ENCODE measurements around the gene MAP3K2. TPM values are rescaled to one million over a fixed set of nuclear protein-coding genes. Genes with fewer than 3 reads are reported as not detected.
"Not testable (repeated sequence)": the region's sequence is repeated elsewhere in the genome, so short reads cannot be mapped to it uniquely, and the experiment has no call there.

Gene MAP3K2
- total RNA-seq, 2 donors from 2014 or later, result 39.5 to 45.7 TPM

DNA sequence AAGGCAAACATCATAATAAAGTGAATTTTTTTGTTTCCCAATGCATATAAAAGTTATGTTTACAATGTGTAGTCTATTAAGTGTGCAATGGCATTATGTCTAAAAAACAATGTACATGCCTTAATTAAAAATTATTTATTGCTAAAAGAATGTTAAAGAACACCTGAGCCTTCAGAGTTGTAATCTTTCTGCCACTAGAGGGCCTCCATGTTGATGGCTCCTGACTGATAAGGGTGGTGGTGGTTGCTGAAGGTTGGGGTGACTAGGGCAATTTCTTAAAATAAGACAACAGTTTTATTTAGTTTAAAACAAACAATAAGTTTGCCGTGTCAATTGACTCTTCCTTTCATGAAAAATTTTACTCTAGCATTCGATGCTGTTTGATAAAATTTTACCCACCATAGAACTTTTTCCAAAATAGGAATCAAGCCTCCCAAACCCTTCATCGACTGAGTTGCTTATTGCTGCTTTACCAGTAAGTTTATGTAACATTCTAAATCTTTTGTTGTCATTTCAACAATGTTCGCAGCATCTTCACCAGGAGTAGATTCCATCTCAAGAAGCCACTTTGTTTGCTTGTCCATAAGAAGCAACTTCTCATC lies 32.3 kb downstream of the MAP3K2 start:
- Mint-ChIP-seq H3K9me3 (peaks cover 0 to 5% of the 10 kb centered on the region in 2 donors), H3K27ac (no peak overlapping the region), H3K36me3 (peaks cover 0 to 7% of the 10 kb centered on the region in 2 donors)
- DNase-seq (ENCODE audit: low spot score in 2 of 2) (peak in 1 of 2 donors; percentile 13), ATAC-seq (peak in 1 of 2 donors; percentile 48)

DNA sequence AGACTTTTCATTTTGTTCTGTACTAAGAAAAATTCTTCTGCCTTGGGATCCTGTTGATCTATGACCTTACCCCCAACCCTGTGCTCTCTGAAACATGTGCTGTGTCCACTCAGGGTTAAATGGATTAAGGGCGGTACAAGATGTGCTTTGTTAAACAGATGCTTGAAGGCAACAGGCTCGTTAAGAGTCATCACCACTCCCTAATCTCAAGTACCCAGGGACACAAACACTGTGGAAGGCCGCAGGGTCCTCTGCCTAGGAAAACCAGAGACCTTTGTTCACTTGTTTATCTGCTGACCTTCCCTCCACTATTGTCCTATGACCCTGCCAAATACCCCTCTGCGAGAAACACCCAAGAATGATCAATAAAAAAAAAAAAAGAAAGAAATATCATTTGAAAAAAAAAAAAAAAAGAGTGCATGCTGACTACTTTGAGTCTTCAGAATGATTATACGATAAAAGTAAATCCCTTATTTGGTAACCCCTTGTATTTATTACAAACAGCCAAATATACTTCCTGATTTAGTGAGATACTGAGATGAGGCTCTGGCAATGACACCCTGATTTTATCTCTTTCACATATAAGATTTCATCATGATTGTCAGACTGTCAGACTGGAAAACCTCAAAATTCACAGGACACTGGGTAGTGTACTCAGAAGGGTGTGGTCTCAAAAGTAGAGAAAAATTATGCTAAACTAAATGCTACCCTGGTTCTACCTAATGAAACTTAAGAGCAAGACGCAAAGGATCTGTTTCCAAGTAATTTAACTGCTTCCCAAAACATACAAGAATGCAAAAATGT lies 33.7 kb downstream of the MAP3K2 start:
- H3K9me3 Mint-ChIP-seq; H3K27ac Mint-ChIP-seq; ATAC-seq; DNase-seq (ENCODE audit: low spot score in 2 of 2); H3K36me3 Mint-ChIP-seq: not testable (repeated sequence)

DNA sequence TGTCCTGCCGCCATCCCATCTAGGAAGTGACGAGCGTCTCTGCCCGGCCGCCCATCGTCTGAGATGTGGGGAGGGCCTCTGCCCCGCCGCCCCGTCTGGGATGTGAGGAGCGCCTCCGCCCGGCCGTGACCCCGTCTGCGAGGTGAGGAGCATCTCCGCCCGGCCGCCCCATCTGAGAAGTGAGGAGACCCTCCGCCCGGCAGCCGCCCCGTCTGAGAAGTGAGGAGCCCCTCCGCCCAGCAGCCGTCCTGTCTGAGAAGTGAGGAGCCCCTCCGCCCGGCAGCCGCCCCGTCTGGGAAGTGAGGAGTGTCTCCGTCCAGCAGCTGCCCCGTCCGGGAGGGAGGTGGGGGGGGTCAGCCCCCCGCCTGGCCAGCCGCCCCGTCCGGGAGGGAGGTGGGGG lies 34.6 kb downstream of the MAP3K2 start:
- ATAC-seq; DNase-seq (ENCODE audit: low spot score in 2 of 2); H3K36me3 Mint-ChIP-seq; H3K9me3 Mint-ChIP-seq; H3K27ac Mint-ChIP-seq: not testable (repeated sequence)

DNA sequence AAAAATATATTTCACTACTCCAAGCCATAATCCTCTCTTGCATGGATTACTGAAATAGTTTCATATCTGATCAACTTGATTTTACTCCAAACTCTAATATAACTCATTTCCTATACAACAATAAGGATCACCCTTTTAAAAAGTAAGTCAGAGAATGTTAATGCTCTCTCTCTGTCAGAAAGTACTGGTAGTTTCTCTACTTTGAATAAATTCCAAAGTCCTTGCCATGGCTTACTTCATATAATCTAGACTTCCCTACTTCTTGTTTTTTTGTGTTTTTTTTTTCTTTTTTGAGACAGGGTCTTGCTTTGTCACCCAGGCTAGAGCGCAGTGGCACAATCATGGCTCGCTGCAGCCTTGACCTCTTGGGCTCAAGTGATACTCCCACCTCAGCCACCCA lies 36.2 kb downstream of the MAP3K2 start:
- Mint-ChIP-seq H3K27ac (peak overlapping the region in 1 of 2 donors; percentile 50), H3K36me3 (peaks cover 0 to 7% of the 10 kb centered on the region in 2 donors), H3K9me3 (peaks cover 0 to 5% of the 10 kb centered on the region in 2 donors)
- ATAC-seq, result no peak
- DNase-seq (ENCODE audit: low spot score in 2 of 2), result no peak

DNA sequence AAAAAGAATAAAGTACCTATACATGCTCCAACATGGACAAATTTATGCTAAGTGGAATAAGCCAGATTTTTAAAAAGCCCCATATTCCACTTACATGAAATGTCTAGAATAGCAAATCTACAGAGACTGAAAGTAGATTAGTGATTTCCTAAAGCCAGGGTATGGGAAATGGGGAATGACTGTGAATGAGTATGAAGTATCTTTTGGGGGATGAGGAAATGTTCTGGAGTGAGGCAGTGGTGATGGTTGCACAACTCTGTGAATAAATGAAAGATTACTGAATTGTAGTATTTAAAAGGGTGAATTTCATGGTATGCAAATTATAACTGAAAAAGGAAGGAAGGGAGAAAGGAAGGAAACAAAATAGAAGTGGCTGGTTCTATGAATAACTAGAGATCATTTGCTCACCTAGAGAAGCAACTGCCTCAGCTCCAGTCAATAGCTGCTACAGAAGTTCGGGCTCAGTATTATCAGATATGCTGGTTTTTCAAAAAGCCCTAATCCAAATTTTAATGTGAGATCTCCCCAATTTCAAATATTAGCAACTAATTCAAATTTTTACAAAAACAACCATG lies 39.3 kb downstream of the MAP3K2 start:
- Mint-ChIP-seq H3K9me3 (peaks cover 0 to 5% of the 10 kb centered on the region in 2 donors), H3K36me3 (peaks cover 0 to 7% of the 10 kb centered on the region in 2 donors), H3K27ac (no peak overlapping the region)
- no peak for DNase-seq (ENCODE audit: low spot score in 2 of 2)
- no peak for ATAC-seq

DNA sequence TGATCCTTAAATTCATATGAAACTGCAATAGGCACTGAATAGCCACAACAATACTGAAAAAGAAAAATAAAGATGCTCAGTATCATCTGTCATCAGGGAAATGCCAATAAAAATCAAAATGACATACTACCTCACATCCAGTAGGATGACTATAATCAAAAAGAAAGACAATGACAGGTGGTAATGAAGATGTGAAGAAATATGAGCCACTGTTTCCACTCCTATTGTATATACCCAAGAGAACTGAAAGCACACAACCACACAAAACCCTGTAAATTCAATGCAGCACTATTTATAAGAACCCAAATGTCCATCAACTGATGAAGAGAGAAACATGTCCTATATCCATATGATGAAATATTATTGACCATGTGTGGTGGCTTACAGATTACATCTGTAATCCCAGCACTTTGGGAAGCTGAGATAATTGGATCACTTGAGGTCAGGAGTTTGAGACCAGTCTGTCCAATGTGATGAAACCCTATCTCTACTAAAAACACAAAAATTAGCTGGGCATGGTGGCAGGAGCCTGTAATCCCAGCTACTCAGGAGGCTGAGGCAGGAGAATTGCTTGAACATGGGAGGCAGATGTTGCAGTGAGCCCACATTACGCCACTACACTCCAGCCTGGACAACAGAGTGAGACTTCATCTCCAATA lies 39.9 kb downstream of the MAP3K2 start:
- DNase-seq (ENCODE audit: low spot score in 2 of 2), result no peak
- peak; percentile 64 to 87 for ATAC-seq
- no peak overlapping the region for H3K27ac Mint-ChIP-seq
- H3K36me3 Mint-ChIP-seq, result peaks cover 0 to 7% of the 10 kb centered on the region in 2 donors
- H3K9me3 Mint-ChIP-seq, result peaks cover 0 to 5% of the 10 kb centered on the region in 2 donors

DNA sequence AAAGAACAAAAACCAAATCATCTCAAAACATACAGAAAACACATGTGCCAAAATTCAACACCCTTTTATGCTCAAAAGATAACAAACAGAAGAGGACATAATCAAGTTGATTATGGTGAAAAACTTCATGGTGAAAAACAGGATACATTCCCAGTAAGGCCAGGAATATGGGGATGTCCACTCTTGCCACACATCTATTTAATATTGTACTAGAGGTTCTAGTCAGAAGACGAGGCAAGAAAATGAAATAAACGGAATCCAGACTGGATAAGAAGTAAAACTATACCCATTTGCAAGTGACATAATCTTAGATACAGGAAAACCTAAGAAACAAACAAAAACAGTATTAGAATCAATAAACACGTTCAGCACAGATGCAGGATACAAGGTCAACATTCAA lies 40.8 kb downstream of the MAP3K2 start:
- ATAC-seq, result no peak
- no peak for DNase-seq (ENCODE audit: low spot score in 2 of 2)
- Mint-ChIP-seq H3K9me3 (peaks cover 0 to under 1% of the 10 kb centered on the region in 2 donors), H3K36me3 (peaks cover 0 to under 1% of the 10 kb centered on the region in 2 donors), H3K27ac (no peak overlapping the region)

DNA sequence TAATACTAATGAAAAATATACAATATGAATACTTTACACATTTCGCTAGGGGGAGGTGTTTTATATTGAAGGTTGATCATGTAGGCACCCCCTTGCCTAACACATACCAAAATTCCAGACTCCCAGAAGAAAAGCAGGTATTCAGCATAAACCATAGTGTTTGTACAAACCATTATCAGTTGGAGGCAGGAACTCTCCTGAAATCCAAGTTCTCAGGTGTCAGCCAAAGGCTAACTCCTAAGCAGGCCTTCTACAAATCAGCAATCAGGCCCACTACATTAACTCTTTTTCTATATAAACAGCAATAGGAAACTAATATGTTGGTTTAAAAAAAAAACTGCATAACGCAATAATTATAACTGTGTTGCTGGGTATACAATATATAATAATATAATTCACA lies 44.5 kb downstream of the MAP3K2 start:
- Mint-ChIP-seq H3K27ac (no peak overlapping the region), H3K9me3 (no peaks in the 10 kb centered on the region), H3K36me3 (no peaks in the 10 kb centered on the region)
- ATAC-seq, result no peak
- no peak for DNase-seq (ENCODE audit: low spot score in 2 of 2)

DNA sequence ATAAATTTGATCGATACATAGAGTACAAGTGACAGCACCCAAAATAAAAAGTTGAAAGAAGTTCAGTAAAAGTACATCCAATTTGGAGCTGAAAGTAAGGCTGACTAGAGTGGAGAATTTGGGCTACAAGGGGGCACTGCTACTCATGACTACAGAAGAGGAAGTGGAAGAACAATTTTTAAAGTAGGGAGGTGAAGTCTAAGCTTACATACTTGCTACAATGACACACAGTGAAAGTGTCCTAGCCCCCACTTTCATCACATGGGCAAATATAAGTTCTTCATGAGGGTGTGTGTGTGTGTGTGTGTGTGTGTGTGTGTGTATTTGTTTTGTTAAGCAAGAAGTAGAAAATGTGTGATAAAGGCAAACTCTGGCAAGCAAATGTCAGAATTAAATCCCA lies 45.7 kb downstream of the MAP3K2 start:
- ATAC-seq (no peak), DNase-seq (ENCODE audit: low spot score in 2 of 2) (no peak)
- H3K36me3 Mint-ChIP-seq, result no peaks in the 10 kb centered on the region
- peak overlapping the region in 1 of 2 donors; percentile 89 for H3K27ac Mint-ChIP-seq
- H3K9me3 Mint-ChIP-seq, result no peaks in the 10 kb centered on the region

DNA sequence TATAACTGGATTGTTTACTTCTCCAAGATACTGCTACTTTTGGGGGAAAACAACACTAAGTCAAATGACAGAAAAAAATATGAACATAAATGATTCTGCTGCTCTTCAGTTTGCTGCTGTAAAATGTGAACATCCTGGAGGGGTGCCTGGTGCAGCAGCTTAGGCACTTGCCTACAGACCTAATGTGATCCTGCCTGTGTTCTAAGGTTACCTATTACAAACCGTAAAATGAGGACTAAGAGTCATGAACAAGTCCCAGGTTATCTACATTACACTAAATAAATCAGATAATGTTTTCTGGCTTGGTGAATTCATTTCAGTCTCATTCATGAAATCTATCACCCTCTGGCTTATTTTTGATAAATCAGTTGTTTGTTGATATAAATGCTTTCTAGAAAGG lies 55.4 kb downstream of the MAP3K2 start:
- DNase-seq (ENCODE audit: low spot score in 2 of 2) (no peak), ATAC-seq (no peak)
- Mint-ChIP-seq H3K27ac (no peak overlapping the region), H3K36me3 (no peaks in the 10 kb centered on the region), H3K9me3 (no peaks in the 10 kb centered on the region)

DNA sequence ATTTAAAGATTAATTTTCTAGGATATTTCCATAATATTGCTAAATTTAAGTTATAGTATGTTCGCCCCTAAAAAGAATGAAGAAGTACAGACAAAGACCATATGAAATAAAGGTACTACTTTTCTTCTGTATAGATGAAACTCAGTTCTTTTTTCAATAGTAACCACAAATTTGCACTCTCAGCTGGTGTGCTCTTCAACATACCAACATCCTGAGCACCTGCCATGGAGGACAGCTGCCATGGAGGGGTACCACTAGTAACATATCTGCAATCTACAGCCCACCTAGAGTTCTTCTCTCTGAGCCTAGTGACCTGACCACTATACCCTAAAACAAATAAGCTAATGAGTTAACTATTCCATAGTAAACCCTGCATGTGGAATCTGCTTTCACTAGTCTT lies 57.0 kb downstream of the MAP3K2 start:
- DNase-seq (ENCODE audit: low spot score in 2 of 2), result no peak
- no peaks in the 10 kb centered on the region for H3K9me3 Mint-ChIP-seq
- ATAC-seq, result no peak
- no peaks in the 10 kb centered on the region for H3K36me3 Mint-ChIP-seq
- H3K27ac Mint-ChIP-seq, result no peak overlapping the region

DNA sequence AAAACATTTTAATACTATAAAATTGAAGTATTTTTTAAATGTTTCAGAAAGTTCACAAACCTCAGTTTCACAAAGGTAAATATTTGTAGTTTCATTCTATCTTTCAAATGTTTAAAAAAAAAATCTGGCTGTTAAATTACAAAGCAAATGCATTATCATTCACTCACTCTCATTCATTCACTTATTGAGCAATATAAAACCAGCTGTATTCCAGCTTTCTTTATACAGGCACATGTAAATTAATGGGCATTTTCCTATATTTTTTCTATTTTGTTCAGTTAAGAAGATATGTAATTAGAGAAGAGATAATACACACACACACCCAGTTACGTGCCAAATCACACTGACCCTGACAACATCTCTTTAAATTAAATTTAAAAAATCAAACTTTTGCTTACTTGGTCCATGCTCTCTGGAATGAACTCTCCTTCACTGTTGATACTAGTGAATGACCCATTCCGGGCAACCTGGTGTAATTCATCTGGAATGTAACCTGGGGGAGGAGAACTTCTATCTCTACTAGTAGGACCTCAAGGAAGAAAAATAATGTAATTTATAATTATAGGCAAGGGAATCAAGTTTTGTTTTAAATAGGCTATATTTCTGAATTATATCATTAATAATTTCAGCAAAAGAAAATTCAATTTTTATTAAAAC lies 61.4 kb downstream of the MAP3K2 start:
- H3K9me3 Mint-ChIP-seq, result no peaks in the 10 kb centered on the region
- H3K27ac Mint-ChIP-seq, result no peak overlapping the region
- H3K36me3 Mint-ChIP-seq, result no peaks in the 10 kb centered on the region
- DNase-seq (ENCODE audit: low spot score in 2 of 2) (no peak), ATAC-seq (no peak)

DNA sequence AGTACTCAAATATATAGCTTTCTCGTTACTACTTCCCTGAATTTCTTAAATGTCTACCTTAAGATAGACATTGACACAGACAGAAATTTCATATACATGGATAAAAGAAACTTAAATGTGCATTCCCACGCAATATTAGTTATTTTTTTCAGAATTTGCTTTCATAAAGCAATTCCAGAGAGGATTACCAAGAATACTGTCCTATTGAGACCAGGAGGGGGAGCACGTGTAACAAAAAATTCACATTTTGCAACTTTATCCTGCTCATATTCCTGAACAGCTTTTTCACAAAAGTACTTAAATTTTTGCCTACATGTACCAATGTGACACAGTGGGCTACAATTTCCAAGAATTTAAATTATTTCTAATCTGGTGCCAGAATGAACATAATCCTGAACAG lies 63.1 kb downstream of the MAP3K2 start:
- no peak for ATAC-seq
- Mint-ChIP-seq H3K36me3 (peaks cover 13 to 14% of the 10 kb centered on the region in 2 donors), H3K9me3 (peaks cover 6 to 8% of the 10 kb centered on the region in 2 donors), H3K27ac (no peak overlapping the region)
- no peak for DNase-seq (ENCODE audit: low spot score in 2 of 2)

DNA sequence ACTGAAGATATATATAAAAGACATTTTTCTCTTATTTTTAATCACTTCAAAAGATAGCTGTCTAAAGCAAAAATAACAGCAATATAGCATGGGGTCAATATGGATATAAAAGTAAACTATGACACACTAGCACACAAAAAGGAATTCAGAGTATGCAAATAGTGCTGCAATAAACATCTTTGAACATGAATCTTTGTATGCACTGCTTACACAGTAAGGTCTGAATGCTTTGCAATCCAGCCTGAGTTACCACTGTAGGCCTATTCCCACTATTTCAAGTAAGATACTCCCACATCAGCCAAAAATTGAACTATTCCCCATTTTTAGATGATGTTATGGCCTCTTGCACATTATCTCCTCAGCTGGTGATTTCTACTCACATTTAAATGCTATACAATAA lies 66.5 kb downstream of the MAP3K2 start:
- Mint-ChIP-seq H3K27ac (no peak overlapping the region), H3K36me3 (peaks cover 20 to 30% of the 10 kb centered on the region in 2 donors), H3K9me3 (peaks cover 6 to 8% of the 10 kb centered on the region in 2 donors)
- DNase-seq (ENCODE audit: low spot score in 2 of 2), result no peak
- no peak for ATAC-seq

DNA sequence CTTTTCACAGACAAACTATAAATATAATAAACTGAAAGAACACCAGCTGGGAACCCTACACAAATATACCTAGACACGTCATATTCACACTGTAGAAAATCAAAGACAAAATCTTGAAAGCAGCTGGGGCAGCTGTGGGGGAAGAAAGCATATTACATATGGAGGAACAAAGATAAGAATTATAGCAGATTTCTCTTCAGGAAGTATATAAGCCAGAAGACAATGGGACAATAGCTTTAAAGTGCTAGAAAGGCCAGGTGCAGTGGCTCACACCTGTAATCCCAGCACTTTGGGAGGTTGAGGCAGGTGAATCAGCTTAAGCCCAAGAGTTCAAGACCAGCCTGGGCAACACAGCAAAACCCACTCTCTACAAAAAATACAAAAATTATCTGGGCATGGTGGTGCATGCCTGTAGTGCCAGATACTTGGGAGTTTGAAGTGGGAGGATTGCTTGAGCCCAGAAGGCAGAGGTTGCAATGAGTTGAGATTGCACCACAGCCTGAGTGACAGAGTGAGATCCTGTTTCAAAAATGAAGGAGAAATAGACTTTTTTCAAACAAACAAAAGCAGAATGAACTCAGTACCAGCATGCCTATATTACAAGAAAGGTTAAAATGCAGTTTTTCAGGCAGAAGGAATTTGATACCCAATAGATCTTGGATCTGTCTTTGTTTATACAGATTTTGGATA lies 67.0 kb downstream of the MAP3K2 start:
- DNase-seq (ENCODE audit: low spot score in 2 of 2), result no peak
- H3K36me3 Mint-ChIP-seq, result peaks cover 20 to 30% of the 10 kb centered on the region in 2 donors
- H3K27ac Mint-ChIP-seq, result peak overlapping the region in 1 of 2 donors; percentile 81
- peak in 1 of 2 donors; percentile 28 for ATAC-seq
- peaks cover 6 to 8% of the 10 kb centered on the region in 2 donors for H3K9me3 Mint-ChIP-seq

DNA sequence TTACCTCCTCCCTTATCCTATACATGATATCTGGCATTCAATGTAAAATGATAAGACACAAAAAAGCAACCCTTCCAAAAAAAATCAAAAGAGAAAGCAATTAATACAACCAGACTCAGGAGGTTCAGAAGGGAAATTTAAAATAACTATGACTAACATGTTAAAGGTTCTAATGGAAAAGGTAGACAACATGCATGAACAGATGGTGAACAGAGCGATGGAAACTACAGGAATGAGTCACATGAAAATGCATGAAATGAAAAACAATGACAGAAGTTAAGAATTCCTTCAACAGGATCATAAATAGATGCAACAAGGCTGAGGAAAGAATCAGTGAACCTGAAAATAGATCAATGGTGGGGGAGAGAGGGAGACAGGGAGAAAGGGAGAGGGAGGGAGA lies 67.7 kb downstream of the MAP3K2 start:
- H3K9me3 Mint-ChIP-seq, result peaks cover 6 to 8% of the 10 kb centered on the region in 2 donors
- ATAC-seq (peak; percentile 77 to 81), DNase-seq (ENCODE audit: low spot score in 2 of 2) (no peak)
- H3K27ac Mint-ChIP-seq, result peak overlapping the region; percentile 65 to 81
- peaks cover 20 to 34% of the 10 kb centered on the region in 2 donors for H3K36me3 Mint-ChIP-seq
